Measurements from ENCODE around the gene MID1IP1.

The MID1IP1 gene, protein sequence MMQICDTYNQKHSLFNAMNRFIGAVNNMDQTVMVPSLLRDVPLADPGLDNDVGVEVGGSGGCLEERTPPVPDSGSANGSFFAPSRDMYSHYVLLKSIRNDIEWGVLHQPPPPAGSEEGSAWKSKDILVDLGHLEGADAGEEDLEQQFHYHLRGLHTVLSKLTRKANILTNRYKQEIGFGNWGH

DNA sequence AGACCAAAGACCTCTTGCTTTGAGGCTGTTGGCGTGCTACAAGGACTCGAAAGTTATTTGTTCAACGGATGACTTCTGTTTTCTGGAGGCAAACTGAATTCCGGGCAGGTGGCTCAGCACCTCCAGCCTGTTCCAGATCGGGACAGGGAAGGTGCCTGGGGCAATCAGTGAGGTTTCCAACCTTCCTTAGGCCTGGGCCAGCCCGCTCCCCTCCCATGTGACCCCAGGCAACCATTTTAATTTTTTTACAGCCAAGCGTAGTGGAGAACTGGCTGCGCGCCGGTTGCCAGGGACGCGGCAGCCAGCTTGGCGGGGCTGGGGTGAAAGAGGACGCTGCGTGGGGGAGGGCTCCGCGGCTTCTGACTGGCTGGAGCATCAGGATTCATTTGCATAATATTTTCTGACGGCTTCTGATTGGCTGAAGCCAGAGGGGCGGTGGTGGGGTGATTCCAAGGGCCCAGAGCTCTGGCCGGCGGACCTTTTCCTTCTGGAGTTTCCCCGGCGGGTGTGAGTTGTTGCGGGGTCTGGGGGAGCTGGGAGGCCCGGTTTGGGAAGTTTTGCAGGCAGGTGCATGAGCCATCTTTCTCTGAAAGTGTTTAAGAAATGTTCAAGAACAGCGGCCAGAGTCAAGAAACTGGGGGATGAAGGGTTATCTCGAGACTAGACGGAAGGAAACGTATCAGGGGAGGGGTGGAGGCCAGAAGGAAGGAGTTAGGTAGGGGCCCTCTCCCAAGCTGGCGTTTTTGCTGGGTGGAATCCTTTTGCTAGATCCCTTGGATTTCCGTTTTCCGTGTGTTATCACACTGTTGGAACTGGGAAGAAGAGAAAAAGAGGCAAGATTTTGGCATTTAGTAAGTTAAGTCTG is at the start of gene MID1IP1:
Gene MID1IP1, plus strand, starts transcription at position 479 of the 865 bp plus-strand sequence. CDS start 3,488 bp downstream, outside the sequence.
- peak; percentile 91 for DNase-seq

DNA sequence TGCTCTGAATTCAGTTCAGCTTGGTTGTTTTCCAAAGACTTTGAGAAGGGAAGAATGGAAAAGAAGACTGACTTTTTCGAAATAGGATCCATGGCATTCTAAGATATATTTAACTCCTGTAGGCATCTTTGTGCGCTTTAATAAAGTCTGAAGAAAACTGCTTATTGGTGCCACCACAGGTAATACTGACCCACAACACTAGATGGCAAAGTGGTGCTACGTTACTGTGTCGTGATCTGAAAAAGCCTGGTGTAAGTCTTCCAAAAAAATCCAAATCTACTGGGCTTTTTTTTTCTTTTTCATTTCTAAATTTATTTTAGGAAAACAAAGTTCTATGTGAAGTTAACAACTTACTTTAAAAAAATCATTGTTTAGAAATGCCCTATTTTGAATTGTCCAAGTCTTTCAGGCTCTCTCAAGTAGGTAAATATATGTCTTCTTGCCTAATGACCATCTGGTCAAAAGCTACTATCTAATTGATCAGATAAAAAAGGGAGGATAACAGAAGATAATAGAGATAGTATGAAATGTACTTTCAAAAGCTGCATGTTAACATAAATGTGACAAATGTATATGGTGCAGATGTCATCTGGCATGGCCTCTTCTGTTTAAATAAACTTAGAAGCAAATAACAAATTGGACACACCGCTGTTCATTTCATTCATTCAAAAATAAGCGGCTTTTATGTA is 47.0 kb upstream of the MID1IP1 start:
- peak; percentile 45 for DNase-seq

- no peak for DNase-seq
Observed at GRCh38 chrX:38754818-38755718, 46.2 kb upstream of the MID1IP1 start.

DNA sequence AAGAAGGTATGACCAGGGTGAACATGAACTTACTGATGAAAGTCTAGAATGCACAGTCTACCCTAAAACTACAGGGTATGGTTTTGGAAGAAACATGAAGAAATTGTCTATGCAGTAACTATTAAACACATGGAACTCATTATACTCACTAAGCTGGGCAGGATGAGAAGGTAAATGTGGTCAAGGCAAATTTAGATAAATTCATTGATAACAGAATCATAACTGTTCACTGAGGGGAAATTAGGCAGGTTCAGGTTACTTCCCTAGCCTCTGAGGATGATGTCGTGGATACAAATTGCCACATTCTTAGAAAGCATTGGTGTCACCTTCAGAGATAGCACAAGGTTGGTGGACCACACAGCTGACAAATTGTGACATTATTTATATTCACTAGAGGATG is 40.4 kb upstream of the MID1IP1 start:
- DNase-seq = no peak

- peak; percentile 5 for DNase-seq
Observed at GRCh38 chrX:38768079-38768478, 33.2 kb upstream of the MID1IP1 start.

DNA sequence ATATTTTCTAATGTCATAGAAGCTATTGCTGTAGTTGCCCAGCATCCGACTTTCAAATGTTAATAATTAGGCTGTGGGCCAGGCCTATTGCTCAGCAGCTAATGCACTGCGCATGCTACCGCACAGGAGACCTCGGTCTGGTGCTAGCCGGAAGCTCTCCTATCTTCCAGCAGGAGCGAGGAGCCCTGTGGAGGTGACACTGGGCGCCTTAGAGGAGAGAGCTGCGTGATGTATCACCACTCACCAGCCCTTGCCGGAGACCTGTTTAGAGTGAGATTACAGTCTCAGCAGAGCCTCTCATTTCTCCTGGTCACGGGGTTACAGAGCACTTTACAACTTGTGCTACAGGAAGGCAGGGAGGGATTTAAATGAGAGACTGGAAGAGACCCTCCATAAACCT is 31.1 kb upstream of the MID1IP1 start:
- no peak for DNase-seq

GRCh38 chrX:38774249-38774648 is 27.0 kb upstream of the MID1IP1 start:
- no peak for DNase-seq

- peak; percentile 64 for DNase-seq
Observed at GRCh38 chrX:38796946-38797345, 4.3 kb upstream of the MID1IP1 start.

DNA sequence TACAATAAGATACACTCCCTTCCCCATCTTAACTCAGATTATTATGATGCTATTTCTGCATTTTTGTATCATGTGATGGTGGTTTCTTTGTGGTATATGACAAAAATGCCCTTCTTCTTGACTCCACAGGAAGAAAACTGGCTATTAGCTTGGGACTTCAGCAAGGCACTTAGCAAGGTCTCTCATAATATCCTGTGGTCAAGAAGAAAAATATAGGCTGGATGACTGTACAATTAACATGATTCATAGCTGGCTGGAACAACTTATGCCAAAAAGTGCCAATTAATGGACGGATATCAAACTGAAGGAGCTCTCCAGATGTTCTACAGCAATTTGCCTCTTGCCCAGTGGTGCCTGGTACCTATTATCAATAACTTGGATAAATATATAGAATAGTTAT is 2.3 kb upstream of the MID1IP1 start:
- DNase-seq = peak; percentile 69

GRCh38 chrX:38799995-38800580 is 1.2 kb upstream of the MID1IP1 start:
- no peak for DNase-seq

DNA sequence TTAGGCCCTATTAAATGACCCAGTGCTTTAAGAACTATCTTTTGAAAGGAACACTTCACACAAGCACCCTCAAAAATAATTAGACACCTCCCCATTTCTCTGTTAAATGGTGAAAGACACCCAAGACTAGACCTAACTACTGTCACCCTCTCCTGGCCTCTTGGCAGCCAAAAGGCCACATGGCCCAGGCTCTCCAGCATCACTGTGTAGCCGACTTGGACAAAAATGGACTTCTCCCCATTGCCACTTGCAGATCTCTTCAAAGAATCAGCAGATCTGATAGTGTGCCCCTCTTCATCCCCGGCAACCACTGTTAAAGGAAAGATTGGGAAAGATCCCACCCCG is 2.0 kb downstream of the MID1IP1 start:
- DNase-seq = no peak

DNA sequence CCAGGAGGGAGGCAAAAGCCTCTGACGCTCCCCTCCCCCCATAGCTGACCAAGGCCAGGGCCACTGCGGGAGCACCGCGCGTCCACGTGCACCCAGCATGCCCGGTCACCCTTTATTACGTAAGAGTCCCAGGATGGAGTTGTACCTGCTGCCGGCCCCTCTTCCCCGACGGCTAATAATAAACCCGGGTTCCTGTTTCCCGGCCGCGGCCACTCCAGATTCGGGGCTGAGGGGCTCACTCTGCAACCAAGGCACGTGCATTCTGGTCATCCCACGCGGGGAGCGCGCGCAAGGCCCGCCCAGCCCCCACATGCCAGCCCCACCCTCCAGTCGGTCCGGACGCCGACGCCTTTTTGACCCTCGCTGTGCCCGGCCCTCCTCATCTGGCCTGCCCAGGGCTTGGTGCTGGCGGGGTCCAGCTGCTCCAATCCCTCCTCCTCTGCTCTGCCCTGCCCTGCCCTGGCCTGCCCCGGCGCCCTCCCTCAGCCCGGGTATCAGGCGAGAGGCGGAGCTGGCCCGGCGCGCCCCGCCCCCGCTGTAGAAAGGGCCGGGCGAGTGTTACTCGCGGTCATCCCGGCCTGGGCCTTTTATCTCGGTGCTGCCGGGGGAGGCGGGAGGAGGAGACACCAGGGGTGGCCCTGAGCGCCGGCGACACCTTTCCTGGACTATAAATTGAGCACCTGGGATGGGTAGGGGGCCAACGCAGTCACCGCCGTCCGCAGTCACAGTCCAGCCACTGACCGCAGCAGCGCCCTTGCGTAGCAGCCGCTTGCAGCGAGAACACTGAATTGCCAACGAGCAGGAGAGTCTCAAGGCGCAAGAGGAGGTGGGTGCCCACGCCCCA is 2.6 kb downstream of the MID1IP1 start:
- peak; percentile 62 for DNase-seq

DNA sequence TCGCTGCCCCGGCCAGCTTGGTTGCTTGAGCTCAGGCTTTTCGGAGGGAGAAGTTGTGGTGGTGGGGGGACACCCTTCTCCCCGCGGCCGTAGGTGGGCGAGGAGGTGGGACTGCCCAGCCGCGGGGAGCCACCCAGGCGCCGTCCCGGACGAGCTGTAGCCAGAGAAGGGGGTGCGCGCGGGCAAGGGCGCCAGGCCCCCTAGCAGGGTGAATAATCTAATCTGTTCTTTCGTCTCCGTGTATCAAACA is 3.1 kb downstream of the MID1IP1 start:
- DNase-seq = no peak

GRCh38 chrX:38804682-38805431 is 3.6 kb downstream of the MID1IP1 start:
- DNase-seq = no peak

DNA sequence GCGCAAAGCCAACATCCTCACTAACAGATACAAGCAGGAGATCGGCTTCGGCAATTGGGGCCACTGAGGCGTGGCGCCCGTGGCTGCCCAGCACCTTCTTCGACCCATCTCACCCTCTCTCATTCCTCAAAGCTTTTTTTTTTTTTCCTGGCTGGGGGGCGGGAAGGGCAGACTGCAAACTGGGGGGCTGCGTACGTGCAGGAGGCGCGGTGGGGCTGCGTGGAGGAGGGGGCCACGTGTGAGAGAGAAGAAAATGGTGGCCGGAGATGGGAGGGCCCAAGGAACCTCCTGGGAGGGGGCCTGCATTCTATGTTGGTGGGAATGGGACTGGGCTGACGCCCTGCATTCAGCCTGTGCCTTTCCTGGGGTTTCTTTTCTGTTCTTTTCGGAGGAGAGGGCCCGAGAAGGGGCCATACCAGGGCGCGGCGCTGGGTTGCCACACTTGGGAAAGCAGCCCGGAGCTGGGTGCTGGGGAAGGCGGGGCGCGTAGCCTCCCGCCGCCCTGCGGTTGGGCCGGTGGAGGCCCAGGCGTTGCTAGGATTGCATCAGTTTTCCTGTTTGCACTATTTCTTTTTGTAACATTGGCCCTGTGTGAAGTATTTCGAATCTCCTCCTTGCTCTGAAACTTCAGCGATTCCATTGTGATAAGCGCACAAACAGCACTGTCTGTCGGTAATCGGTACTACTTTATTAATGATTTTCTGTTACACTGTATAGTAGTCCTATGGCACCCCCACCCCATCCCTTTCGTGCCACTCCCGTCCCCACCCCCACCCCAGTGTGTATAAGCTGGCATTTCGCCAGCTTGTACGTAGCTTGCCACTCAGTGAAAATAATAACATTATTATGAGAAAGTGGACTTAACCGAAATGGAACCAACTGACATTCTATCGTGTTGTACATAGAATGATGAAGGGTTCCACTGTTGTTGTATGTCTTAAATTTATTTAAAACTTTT is 4.5 kb downstream of the MID1IP1 start:
- DNase-seq = peak; percentile 82

- no peak for DNase-seq
Observed at GRCh38 chrX:38806875-38807621, 5.8 kb downstream of the MID1IP1 start.

DNA sequence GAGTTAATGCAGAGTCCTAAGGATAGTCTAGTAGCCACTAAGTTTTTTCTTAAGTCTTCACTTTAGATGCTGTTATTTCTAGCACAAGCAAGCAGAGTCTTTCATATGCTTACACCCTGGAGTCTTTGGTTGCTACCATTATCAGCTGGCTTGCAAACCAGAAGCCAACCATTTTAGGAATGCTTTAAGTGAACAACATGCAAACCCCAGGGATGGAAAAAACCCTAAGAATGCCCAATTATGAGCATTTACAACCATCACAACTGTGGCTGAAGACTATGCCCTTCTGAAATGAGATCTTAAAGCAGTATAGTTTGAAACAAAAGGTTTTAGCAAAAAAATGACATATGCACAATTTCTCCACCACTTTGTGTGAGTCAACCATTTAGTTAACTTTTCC is 6.6 kb downstream of the MID1IP1 start:
- no peak for DNase-seq

- DNase-seq = peak; percentile 46
Observed at GRCh38 chrX:38811515-38812243, 10.4 kb downstream of the MID1IP1 start.

All from fibroblast of skin of right quadriceps (primary cell).